ENCODE measurements around the gene NPAS3.
A peak's percentile ranks its signal among the peaks of the same experiment; 100 is the strongest.
"Not testable (repeated sequence)": the region's sequence is repeated elsewhere in the genome, so short reads cannot be mapped to it uniquely, and the experiment has no call there.

The NPAS3 gene

GRCh38 chr14:33056213-33056612 lies 117.5 kb downstream of the NPAS3 start:
- Histone ChIP-seq H3K4me3 (no peak overlapping the region), H3K9me3 (no peaks in the 10 kb centered on the region), H3K4me1 (peaks cover 21% of the 10 kb centered on the region), H3K36me3 (replicated peaks) (no peaks in the 10 kb centered on the region), H3K27me3 (ENCODE audit: low read depth) (no peaks in the 10 kb centered on the region)
- in situ Hi-C loops (cut with MboI; ENCODE audit: low sequenced_read_pairs) = no loop called here
- peak in 1 of 2 experiments; percentile 11 for DNase-seq (ENCODE audit: low spot score in 2 of 2)

DNA sequence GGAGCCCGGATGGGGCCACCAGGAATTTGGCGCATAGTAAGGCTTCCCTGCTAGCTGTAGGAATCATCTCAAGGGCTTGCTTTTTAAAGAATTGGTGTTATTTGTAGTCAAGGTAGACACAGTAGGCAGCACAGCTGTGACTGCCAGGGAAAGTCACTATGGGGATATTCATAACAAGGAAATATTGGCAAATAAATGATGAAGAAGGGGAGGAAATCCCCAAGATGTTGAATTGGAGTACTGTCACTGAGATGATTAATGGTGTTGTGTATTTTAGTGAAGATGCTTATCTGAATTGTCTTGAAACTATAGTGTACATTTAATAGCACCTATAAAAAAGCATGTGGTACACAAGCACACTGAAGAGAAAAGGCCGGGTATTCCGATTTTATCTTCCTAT lies 118.9 kb downstream of the NPAS3 start:
- DNase-seq (ENCODE audit: low spot score in 2 of 2) = no peak
- Histone ChIP-seq H3K9me3 (no peaks in the 10 kb centered on the region), H3K27me3 (ENCODE audit: low read depth) (no peaks in the 10 kb centered on the region), H3K4me3 (no peak overlapping the region), H3K36me3 (replicated peaks) (no peaks in the 10 kb centered on the region), H3K4me1 (peaks cover 28% of the 10 kb centered on the region)
- in situ Hi-C loops (cut with MboI; ENCODE audit: low sequenced_read_pairs) = no loop called here

DNA sequence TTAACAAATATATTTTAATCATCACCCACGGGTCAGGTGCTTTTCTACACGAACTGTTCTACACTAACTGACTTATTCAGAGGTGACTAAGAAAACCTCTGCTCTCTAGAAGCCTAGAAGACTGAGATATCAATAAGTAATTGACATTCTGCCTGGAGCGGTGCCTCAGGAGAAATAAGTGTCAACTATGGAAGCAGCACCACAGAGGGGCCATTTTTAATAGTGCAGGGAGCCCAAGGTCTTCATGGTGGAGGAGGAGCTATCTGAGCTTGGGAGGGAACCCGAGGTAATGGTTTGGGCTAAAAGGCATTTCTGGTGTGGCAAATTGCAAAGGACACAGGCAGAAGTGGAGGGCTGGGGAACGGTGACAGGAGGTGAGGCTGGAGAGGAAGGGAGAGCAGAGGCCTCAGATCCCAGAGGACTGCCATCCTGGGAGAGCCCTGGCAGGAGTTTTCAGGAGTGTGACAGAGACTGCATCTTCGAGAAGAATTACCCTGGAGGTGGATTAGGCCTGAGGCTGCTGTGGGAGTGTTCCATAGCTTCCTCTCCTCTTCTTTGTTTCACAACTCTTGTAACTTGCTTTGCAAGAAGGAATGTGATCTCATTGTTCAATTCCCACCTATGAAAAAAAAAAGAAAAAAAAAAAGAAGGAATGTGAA lies 123.1 kb downstream of the NPAS3 start:
- H3K4me3 ChIP-seq = no peak overlapping the region
- peak; percentile 32 to 44 for DNase-seq (ENCODE audit: low spot score in 2 of 2)
- H3K27me3 ChIP-seq (ENCODE audit: low read depth) = no peaks in the 10 kb centered on the region
- in situ Hi-C loops (cut with MboI; ENCODE audit: low sequenced_read_pairs) = no loop called here
- no peaks in the 10 kb centered on the region for H3K36me3 ChIP-seq (replicated peaks)
- H3K9me3 ChIP-seq = no peaks in the 10 kb centered on the region
- peaks cover 17% of the 10 kb centered on the region for H3K4me1 ChIP-seq

DNA sequence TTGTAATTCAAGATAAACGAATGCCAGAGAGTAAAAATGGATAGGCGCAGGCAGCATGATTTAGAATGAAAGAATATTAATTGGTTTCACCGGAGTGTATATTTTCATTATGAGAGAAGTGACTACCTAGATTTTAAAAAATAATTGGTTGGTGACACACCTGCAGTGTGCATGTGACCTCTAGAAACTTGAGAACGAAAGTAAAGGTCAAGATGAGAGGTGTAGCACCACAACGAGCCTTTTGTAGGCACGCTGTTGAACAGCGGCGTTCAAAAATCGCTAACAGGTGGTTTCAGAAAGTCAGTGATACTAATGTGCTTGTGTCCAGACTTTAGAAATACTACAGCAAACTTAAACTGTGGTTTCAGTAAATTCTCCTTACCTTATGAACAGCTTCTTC lies 123.8 kb downstream of the NPAS3 start:
- in situ Hi-C loops (cut with MboI; ENCODE audit: low sequenced_read_pairs) = no loop called here
- Histone ChIP-seq H3K9me3 (no peaks in the 10 kb centered on the region), H3K36me3 (replicated peaks) (no peaks in the 10 kb centered on the region), H3K27me3 (ENCODE audit: low read depth) (no peaks in the 10 kb centered on the region), H3K4me3 (no peak overlapping the region), H3K4me1 (peaks cover 16% of the 10 kb centered on the region; the same call in 1 of the 2 replicates)
- no peak for DNase-seq (ENCODE audit: low spot score in 2 of 2)

DNA sequence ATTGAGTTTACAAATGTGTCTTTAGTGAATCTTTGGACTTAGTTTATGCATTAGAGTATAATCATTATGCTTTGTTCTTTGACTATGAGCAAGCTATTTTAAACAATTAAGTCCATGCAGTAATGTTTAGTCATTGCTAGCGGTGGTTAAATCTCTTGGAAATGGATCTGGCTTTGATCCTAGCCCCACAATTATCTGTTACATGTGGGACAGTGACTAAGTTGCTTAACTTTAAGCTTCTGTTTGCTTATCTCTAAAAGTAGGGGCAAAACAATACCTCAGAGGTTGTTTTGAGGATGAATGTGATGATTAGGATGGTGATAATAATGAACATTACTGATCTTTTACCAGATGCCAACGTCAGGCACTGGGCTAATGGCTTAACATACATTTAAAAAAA lies 124.2 kb downstream of the NPAS3 start:
- Histone ChIP-seq H3K9me3 (no peaks in the 10 kb centered on the region), H3K4me3 (no peak overlapping the region)

DNA sequence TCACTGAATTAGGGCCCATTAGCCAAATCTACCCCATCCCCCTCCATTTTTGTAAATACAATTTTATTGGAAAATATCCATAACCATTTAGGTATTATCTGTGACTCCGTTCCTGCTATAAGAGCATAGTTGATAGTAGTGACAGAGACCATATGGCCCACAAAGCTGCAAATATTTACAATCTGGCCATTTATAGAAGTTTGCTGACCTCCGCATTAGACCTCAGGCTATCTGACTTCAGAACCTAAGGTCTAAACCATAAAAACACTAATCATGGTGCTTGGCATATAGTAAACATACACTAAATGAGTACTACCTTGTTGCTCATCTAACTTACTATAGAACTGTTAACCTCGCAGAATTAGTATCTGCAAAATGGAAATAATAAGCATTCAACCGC lies 124.8 kb downstream of the NPAS3 start:
- Histone ChIP-seq H3K4me3 (no peak overlapping the region), H3K4me1 (peaks cover 16% of the 10 kb centered on the region; the same call in 1 of the 2 replicates), H3K27me3 (ENCODE audit: low read depth) (no peaks in the 10 kb centered on the region), H3K36me3 (replicated peaks) (no peaks in the 10 kb centered on the region), H3K9me3 (no peaks in the 10 kb centered on the region)
- DNase-seq (ENCODE audit: low spot score in 2 of 2) = no peak
- in situ Hi-C loops (cut with MboI; ENCODE audit: low sequenced_read_pairs) = no loop called here

More for the DNA sequence above, 124.2 kb downstream of the NPAS3 start:
- in situ Hi-C loops (cut with MboI; ENCODE audit: low sequenced_read_pairs) = no loop called here
- no peak for DNase-seq (ENCODE audit: low spot score in 2 of 2)
- no peaks in the 10 kb centered on the region for H3K36me3 ChIP-seq (replicated peaks)
- no peaks in the 10 kb centered on the region for H3K27me3 ChIP-seq (ENCODE audit: low read depth)
- peaks cover 16% of the 10 kb centered on the region; the same call in 1 of the 2 replicates for H3K4me1 ChIP-seq

DNA sequence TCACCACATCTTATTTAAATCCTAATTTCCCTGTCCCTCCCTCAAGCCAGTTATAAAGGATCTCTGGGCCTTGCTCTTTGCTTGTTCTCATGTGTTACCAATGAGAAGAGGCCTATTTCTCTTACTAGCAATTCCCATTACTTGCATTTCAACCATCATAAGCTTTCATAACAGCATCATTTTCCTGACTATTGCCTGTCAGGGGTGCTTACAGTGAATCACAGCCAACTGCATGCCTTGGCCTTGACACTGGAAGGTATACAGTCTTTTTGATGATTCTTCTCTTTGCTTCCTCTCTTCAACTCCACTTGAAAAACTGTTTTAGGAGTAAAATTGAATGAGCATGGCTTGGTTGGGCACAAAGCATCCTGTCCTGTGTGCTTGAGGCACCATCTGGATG lies 127.0 kb downstream of the NPAS3 start:
- Histone ChIP-seq H3K4me1 (peaks cover 16% of the 10 kb centered on the region; the same call in 1 of the 2 replicates), H3K9me3 (no peaks in the 10 kb centered on the region), H3K4me3 (no peak overlapping the region), H3K36me3 (replicated peaks) (no peaks in the 10 kb centered on the region), H3K27me3 (ENCODE audit: low read depth) (no peaks in the 10 kb centered on the region)
- DNase-seq (ENCODE audit: low spot score in 2 of 2) = no peak
- in situ Hi-C loops (cut with MboI; ENCODE audit: low sequenced_read_pairs) = no loop called here

- in situ Hi-C loops (cut with MboI; ENCODE audit: low sequenced_read_pairs) = no loop called here
- H3K9me3 ChIP-seq = no peaks in the 10 kb centered on the region
- H3K4me1 ChIP-seq = no peaks in the 10 kb centered on the region; the same call in 1 of the 2 replicates
- H3K36me3 ChIP-seq (replicated peaks) = no peaks in the 10 kb centered on the region
- no peak for DNase-seq (ENCODE audit: low spot score in 2 of 2)
- no peak overlapping the region for H3K4me3 ChIP-seq
- H3K27me3 ChIP-seq (ENCODE audit: low read depth) = peaks cover 3% of the 10 kb centered on the region; the same call in 1 of the 2 replicates
Measured at GRCh38 chr14:33068040-33068439, 129.4 kb downstream of the NPAS3 start.

GRCh38 chr14:33068626-33069025 lies 129.9 kb downstream of the NPAS3 start:
- H3K27me3 ChIP-seq (ENCODE audit: low read depth) = peaks cover 3% of the 10 kb centered on the region; the same call in 1 of the 2 replicates
- H3K9me3 ChIP-seq = no peaks in the 10 kb centered on the region
- H3K4me1 ChIP-seq = no peaks in the 10 kb centered on the region
- H3K4me3 ChIP-seq = no peak overlapping the region
- no peak for DNase-seq (ENCODE audit: low spot score in 2 of 2)
- no peaks in the 10 kb centered on the region for H3K36me3 ChIP-seq (replicated peaks)
- in situ Hi-C loops (cut with MboI; ENCODE audit: low sequenced_read_pairs) = no loop called here

GRCh38 chr14:33070475-33070874 lies 131.8 kb downstream of the NPAS3 start:
- Histone ChIP-seq H3K27me3 (ENCODE audit: low read depth) (peaks cover 3% of the 10 kb centered on the region; the same call in 1 of the 2 replicates), H3K9me3 (no peaks in the 10 kb centered on the region), H3K4me3 (no peak overlapping the region), H3K36me3 (replicated peaks) (no peaks in the 10 kb centered on the region), H3K4me1 (no peaks in the 10 kb centered on the region)
- no peak for DNase-seq (ENCODE audit: low spot score in 2 of 2)
- in situ Hi-C loops (cut with MboI; ENCODE audit: low sequenced_read_pairs) = no loop called here

DNA sequence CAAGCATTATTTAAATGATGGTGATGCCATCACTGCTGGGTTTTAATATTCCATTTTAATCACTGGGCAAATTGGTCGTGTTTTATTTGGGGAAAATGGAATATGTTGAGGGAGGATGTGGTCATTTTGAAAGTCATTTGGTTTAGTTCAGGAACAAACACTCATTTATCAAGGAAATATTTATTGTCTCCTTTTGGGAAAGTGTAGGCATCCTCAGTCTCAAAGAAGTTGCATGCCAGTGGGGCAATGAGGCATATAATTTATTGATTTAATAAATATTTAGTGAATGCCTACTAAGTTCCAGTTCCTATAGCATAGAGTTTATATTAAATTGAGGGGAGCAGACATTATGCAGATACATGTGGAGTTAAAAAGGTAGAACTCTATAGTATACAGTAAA lies 134.3 kb downstream of the NPAS3 start:
- in situ Hi-C loops (cut with MboI; ENCODE audit: low sequenced_read_pairs) = no loop called here
- DNase-seq (ENCODE audit: low spot score in 2 of 2) = no peak
- Histone ChIP-seq H3K36me3 (replicated peaks) (no peaks in the 10 kb centered on the region), H3K9me3 (no peaks in the 10 kb centered on the region), H3K4me1 (no peaks in the 10 kb centered on the region), H3K27me3 (ENCODE audit: low read depth) (peaks cover 3% of the 10 kb centered on the region; the same call in 1 of the 2 replicates), H3K4me3 (no peak overlapping the region)

DNA sequence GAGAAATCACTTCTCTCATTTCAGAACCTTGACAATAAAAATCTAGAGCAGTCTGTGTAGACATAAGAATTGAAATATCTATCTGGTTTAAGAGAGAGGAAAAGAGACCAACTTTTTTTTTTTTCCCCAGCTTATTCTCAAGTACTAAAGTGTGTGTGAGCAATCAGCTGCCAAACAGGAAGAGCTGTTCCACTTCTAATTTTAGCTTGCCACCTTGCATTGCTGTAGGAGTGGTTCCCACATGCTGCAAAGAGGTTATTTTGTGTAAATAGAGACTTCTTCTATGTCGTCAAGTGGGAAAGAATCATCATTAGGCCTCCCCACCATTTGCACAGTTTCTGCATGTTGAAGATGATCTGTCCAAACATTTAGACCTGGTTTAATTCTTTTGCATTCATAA lies 142.6 kb downstream of the NPAS3 start:
- Histone ChIP-seq H3K27me3 (ENCODE audit: low read depth) (no peaks in the 10 kb centered on the region), H3K9me3 (no peaks in the 10 kb centered on the region), H3K4me1 (no peaks in the 10 kb centered on the region), H3K4me3 (no peak overlapping the region), H3K36me3 (replicated peaks) (no peaks in the 10 kb centered on the region)
- DNase-seq (ENCODE audit: low spot score in 2 of 2) = no peak
- in situ Hi-C loops (cut with MboI; ENCODE audit: low sequenced_read_pairs) = no loop called here

- Histone ChIP-seq H3K9me3 (no peaks in the 10 kb centered on the region), H3K4me1 (no peaks in the 10 kb centered on the region), H3K36me3 (replicated peaks) (no peaks in the 10 kb centered on the region), H3K27me3 (ENCODE audit: low read depth) (no peaks in the 10 kb centered on the region), H3K4me3 (no peak overlapping the region)
- in situ Hi-C loops (cut with MboI; ENCODE audit: low sequenced_read_pairs) = no loop called here
- DNase-seq (ENCODE audit: low spot score in 2 of 2) = no peak
Measured at GRCh38 chr14:33085799-33086198, 147.1 kb downstream of the NPAS3 start.

DNA sequence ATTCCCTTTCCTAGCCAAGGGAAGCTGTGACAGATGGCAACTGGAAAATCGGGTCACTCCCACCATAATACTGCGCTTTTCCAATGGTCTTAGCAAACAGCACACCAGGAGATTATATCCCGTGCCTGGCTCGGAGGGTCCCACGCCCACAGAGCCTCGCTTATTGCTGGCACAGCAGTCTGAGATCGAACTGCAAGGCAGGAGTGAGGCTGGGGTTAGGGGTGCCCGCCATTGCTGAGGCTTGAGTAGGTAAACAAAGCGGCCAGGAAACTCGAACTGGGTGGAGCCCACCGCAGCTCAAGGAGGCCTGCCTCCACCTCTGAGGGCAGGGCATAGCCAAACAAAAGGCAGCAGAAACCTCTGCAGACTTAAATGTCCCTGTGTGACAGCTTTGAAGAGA lies 149.6 kb downstream of the NPAS3 start:
- H3K4me1 ChIP-seq; H3K9me3 ChIP-seq; H3K4me3 ChIP-seq; H3K36me3 ChIP-seq (replicated peaks); H3K27me3 ChIP-seq (ENCODE audit: low read depth); DNase-seq (ENCODE audit: low spot score in 2 of 2); in situ Hi-C loops (cut with MboI; ENCODE audit: low sequenced_read_pairs): not testable (repeated sequence)

DNA sequence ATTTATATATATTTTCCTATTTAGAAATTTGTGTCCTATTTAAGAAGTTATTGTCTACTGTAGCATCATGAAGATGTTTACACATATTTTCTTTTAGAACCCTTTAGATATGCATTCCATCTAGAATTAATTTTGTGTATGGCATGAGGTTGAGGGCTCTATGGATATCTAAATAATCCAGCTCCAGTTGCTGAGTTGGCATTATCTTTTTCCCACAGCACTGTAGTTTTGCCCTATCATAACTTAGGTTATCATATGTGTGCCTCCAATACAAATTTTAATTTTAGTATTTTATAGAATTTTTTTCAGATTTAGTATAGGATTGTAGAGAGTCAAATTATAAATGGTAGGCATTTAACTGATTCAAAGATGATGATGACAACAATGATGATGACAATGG lies 159.3 kb downstream of the NPAS3 start:
- Histone ChIP-seq H3K36me3 (replicated peaks) (no peaks in the 10 kb centered on the region), H3K27me3 (ENCODE audit: low read depth) (no peaks in the 10 kb centered on the region), H3K4me3 (no peak overlapping the region), H3K9me3 (no peaks in the 10 kb centered on the region), H3K4me1 (no peaks in the 10 kb centered on the region)
- DNase-seq (ENCODE audit: low spot score in 2 of 2) = no peak
- in situ Hi-C loops (cut with MboI; ENCODE audit: low sequenced_read_pairs) = no loop called here

All from HAP-1 (cell line).